Stimulated activated CD4-positive, alpha-beta T cell treated with anti-CD3 and anti-CD28 coated beads, Interleukin-1b, Interleukin-23, amount 100 ng/mL, for 24 hours (primary cell): ENCODE measurements around the gene TXNDC2.
"Not testable (repeated sequence)": the region's sequence is repeated elsewhere in the genome, so short reads cannot be mapped to it uniquely, and the experiment has no call there.

ENCODE experiments used
- DNase-seq, 4 experiments: peaks; one replicate each; pipeline ENCODE4 v3.0.0-alpha.2; 2020; ENCODE audit warnings: low read depth in 4 of 4, low spot score in 1 of 4

The TXNDC2 gene

DNA sequence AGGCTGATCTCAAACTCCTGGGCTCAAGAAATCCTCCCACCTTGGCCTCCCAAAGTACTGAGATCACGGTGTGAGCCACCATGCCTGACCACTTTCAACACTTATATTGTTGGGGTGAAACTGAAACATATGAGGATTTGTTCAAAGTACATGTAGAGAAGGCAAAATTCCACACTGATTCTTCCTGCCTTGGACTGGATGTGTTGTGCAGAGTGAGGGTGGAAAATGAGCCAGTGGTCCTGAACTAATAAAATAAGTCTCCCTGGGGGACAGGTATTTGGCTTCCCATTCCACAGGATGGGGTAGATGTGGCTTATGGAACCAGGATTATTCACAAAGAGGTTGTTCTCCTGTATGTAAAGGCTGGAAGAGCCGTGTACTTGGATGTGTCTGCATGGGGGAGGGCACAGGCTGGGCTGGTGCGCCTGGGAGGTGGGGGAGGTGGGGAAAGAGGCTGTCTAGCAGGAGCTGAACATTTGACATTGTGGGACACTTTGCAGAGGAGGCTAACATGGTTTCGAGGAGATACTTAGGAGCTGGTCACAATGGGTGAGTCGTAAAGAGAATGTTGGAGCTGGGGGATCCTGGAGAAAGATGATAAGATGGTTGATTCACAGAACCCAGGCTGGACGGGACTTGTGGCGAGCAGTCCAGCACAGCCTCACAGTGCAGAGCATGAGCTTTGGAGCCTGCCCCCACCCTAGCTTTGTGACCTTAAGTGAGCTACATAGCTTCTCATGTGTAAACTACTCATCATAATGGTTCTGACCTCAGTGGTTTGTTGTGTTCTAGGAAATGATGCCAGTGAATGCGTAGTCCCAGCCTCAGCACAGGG, at the start of gene TXNDC2:
TSS of gene TXNDC2 (plus strand) at position 804 of the 835 bp plus-strand sequence. CDS start 708 bp downstream, outside the sequence.
- no peak for DNase-seq

DNA sequence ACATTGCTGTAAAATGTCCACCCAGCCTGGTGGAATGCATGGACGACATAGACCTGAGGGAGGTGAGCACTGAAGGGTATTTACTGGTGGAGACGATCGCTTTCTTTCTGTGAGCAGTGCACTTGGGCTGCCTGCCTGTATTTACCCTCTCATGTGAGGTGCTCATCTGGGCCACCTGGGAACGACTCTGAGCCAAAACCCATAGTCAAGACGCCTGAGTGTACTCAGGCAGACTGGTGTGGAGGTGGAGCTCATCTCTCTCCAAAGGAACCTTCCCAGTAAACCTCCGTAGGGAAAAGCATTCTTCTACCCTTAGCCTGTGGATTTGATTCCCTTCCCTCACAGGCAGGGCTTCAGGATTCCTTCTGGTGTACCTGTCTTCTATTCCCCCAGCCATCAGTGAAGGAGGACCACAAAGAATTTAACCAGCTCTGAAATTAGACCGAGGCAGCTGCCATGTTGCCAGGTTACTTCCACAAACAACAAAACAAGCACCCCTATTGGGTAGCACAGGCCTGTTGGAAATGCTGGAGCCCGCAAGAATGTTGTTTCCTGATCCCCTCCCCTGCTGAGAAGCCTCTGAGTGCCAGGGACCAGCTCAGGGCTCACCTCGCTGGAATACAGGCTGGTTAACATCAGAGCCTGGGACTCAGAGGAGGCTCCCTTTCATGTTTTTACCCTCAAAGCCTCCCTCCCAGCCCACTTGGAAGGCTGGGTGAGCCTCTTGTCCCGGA, 47.5 kb upstream of the TXNDC2 start:
- no peak for DNase-seq

DNA sequence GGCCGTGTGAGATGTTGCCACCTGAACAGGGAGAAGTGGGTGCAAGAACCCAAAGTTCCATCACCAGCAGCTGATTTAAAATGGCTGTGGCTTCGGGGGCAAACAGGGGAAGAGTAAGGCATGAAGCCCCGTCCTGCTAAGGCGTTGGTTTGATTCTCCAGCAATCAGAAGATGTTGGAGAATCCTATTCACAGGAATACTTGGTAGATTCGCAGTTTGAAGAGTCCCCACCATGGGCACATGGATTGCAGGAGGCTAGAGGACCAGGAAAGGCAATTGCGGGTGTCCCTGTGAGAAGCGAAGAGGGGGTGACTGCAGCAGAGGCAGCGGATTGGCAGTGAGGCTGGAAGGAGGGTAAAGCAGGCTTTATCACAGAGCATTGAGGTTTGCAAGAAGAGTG, 46.6 kb upstream of the TXNDC2 start:
- no peak for DNase-seq

- DNase-seq: no peak
These were observed 45.9 kb upstream of the TXNDC2 start for GRCh38 chr18:9839853-9840252.

DNA sequence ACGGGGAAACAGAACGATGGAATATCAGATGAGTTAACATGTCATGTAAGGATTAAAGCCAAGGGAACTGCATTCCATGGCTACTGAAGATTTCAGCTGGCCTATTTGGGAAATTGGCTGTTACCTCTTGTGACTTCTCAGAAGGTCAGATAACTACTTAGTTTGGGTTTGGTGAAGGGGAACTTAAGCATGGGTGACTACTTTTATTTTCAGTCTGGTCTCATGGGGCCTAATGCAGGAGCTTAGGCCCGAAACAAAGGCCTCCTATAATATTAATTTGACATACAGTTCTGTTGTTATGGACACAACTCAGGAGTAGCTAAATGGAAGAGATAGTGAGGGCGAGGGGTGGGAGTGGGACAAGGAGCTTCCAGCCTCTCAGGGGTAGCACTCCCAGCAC, 44.0 kb upstream of the TXNDC2 start:
- DNase-seq: no peak

DNA sequence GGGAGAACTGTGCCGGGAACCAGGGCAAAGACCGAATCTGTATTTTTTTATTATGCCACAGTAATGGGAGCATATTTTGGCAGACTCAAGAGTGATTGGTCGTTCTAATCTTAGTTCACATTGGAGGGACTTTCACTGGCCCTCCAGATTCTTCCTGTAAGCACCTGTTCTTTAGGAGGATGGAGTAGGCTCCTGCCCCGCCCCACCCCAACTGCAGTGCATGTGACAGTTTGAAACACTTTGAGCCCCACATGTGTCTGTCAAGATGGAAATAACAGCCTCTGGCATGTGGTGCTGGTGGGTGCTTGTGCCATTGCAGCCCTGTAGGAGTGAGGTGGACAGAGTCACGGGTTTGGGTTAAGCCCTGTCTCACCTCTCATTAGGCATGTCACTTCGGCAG, 43.3 kb upstream of the TXNDC2 start:
- DNase-seq: no peak

- DNase-seq: no peak
These were observed 40.5 kb upstream of the TXNDC2 start for GRCh38 chr18:9845256-9845655.

DNA sequence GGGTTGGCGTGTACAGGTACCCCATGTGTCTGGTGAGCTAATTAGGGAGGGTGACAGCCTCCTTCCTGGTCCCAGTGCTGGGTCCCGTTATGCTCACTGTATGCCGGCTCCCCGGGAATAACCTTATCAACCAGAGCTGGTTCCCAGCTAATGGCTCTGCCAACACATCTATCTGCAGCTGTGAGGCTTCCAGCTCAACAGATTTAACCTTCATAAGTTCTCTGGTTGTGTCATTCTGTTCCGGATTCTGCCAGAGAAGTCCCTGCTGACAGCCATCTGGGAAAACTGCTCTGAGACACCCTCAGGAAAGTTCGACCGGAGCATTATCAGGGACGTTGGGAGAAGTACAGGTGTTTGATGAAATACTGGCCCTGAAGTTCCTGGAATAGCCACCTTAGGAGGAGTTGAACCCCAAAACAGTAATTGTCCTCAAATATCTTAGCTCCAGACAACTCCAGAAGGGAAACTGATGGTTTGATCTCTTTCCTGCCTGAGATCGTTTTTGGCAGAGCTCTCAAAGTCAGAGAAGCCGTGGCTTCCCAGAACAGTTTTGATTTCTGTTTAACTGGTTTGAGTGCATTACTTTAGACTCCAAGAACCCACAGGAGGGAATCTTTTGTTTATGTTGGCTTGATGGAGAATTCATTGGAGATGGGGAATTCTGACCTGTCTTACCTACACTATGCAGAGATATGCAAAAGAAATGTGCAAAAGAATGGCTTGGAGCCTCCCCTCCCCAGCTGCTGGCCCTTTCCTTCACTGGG, 39.4 kb upstream of the TXNDC2 start:
- no peak for DNase-seq

- DNase-seq: no peak
These were observed 37.4 kb upstream of the TXNDC2 start for GRCh38 chr18:9848170-9848879.

DNA sequence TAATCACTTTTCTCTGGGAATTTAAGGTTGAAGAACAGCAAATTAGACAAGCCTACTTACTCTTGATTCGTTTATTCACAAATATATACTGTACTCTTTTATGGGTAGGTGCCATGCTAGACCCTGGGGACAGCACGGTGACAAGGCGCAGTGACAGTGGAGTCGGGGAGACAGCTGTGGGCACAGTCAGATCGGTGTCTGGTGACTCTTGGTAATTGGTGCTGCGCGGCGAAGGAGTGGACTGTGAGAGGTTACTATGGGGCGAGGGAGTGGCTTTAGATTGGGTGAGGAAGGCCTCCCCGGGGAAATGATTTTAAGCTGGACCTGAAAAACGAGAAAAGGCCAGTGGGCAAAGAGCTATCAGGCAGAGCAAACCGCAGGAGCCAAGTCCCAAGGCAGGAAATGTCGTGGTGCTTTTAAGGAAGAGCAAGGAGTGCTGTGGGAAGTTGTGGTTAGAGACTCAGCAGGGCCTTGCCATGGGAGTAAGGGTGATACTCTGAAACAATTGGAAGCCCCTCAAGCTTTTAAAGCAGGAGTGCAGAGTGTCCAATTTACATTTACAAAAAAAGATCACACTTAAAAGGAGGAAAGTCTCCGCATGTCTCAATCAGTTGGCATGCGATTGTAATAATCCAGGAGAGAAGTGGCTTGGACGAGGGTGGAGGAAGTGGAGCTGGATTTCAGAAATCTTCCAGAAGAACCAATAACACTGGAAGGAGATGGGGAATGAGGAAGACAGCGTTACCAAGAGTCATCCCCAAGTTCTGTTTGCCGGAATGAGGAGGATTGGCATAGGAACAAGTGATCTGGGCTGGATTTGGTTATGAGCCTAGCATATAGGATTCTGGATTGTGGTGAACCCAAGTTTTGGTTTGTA, 36.1 kb upstream of the TXNDC2 start:
- DNase-seq: no peak

DNA sequence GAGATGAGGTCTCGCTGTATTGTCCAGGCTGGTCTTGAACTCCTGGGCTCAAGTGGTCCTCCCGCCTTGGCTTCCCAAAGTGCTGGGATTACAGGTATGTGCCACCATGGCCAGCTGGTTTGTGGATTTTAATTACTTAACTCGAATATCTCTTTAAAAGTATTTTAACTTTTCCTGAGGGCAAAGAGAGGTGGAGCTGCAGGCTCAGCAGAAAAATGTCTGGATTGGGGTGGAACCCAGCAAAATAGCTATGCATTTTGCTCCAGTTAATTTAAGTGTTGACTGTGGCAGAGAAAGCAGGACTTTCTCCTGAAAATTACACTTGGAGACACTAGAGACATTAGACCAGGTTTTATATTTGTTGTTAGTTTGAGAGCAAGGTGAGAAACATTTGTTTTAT, 35.5 kb upstream of the TXNDC2 start:
- DNase-seq: no peak

DNA sequence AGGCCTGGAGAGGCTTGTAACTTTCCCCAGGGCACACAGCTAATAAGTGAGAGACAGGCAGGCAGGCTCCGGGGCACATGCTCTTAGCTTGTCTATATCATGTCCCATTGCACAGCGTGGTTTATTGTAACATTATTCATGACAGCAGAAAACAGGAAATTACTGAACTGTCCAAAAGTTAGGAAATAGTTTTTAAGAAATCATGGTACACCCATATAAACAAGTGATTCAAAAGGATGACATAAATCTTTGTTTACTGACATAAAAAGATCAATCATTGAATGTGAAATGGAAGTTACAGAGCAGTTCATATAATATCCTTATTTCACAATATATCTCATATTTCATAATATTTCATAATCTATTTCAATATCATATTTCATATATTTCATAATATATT, 34.3 kb upstream of the TXNDC2 start:
- no peak for DNase-seq

GRCh38 chr18:9852266-9853081, 33.3 kb upstream of the TXNDC2 start:
- DNase-seq: no peak

GRCh38 chr18:9854801-9855676, 30.7 kb upstream of the TXNDC2 start:
- DNase-seq: no peak

- no peak for DNase-seq
These were observed 30.1 kb upstream of the TXNDC2 start for GRCh38 chr18:9855681-9856080.

DNA sequence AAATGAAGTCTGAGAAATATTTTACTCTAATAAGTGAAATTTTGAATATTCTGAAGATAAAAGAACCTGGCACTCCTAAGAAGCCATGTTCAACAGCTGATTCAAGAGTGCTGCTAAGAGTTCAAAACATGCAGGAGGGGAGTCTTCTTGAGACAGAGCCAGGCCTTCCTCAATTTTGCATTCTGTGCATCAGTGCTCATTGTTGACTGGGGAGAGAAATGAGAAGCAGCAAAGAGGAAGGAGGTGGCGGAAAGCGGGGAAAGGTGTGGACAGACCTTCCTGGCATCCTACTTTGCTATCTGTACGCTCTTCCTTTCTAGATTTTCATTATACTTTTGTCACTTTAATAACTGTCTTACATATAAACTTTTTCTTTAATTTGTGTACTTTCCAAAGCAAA, 29.7 kb upstream of the TXNDC2 start:
- no peak for DNase-seq

- not testable (repeated sequence) for DNase-seq
These were observed 28.2 kb upstream of the TXNDC2 start for GRCh38 chr18:9857479-9857998.

- no peak for DNase-seq
These were observed 27.1 kb upstream of the TXNDC2 start for GRCh38 chr18:9858642-9859041.
